ENCODE measurements around the gene MRLN. TPM values are rescaled to one million over a fixed set of nuclear protein-coding genes. Genes with fewer than 3 reads are reported as not detected.

Gene MRLN
- total and polyA plus RNA-seq, 10 of the 15 experiments (the other 5 are each of a cell fraction or from before 2014, with no cell fraction given): 0.19 TPM; not detected in 9

- no peak for TF ChIP-seq CREM (IDR thresholded peaks at IDR 0.05; ENCODE audit: low read depth)
- no peak for TF ChIP-seq FOS (IDR thresholded peaks at IDR 0.05; ENCODE audit: borderline replicate concordance, extremely low read depth, insufficient read length)
- no peak for DNase-seq (ENCODE audit: low read depth, low spot score)
- Histone ChIP-seq H3K36me3 (ENCODE audit: control insufficient read depth in 2 of 2, insufficient read depth in 2 of 2, low read length in 1 of 2) (no peaks in the 10 kb centered on the region), H3K4me2 (ENCODE audit: control insufficient read depth, insufficient read depth) (no peak overlapping the region), H2AFZ (ENCODE audit: control insufficient read depth, low read depth, low read length) (no peak overlapping the region), H3K79me2 (ENCODE audit: control insufficient read depth, insufficient read depth, low read length) (no peaks in the 10 kb centered on the region), H4K20me1 (ENCODE audit: control insufficient read depth, insufficient read depth) (no peaks in the 10 kb centered on the region), H3K4me1 (ENCODE audit: control insufficient read depth, insufficient read depth, low read length) (no peaks in the 10 kb centered on the region), H3K4me3 (no peak overlapping the region), H3K27ac (ENCODE audit: control insufficient read depth, insufficient read depth) (no peak overlapping the region), H3K27me3 (replicated peaks in 1 of 2; ENCODE audit: control insufficient read depth in 2 of 2, insufficient read depth in 2 of 2, low read length in 1 of 2) (0 out of 4 replicates have a peak, but pooled peaks cover 0 to 2% of the 10 kb centered on the region in 2 experiments), H3K9ac (ENCODE audit: control insufficient read depth, insufficient read depth, low read length) (no peak overlapping the region), H3K9me3 (replicated peaks; ENCODE audit: control insufficient read depth, insufficient read depth, low read length) (no peaks in the 10 kb centered on the region)
- WGBS (ENCODE audit: insufficient coverage, insufficient replicate concordance, low lambda C conversion rate, missing lambda C conversion rate): 0% methylated on average over 2 of the region's 2 CpGs
- ChIA-PET CTCF (no interaction called here), RAD21 (ENCODE audit: unreplicated experiment) (no interaction called here), POLR2A (no interaction called here), SMC1A (ENCODE audit: uncharacterized antibody, unreplicated experiment) (no interaction called here)
- FAIRE-seq: no peak
- intact Hi-C loops (cut with micrococcal nuclease; ENCODE audit: unreplicated experiment) (no loop called here), in situ Hi-C loops (cut with MboI) (no loop called here)
- ATAC-seq: no peak
- no TSS peak for BruUV-seq (replicated peaks)
Observed at GRCh38 chr10:59752278-59752940, 846 bp downstream of the MRLN start.

GRCh38 chr10:59750155-59750945 lies 2.9 kb downstream of the MRLN start:
- ATAC-seq (no peak), DNase-seq (ENCODE audit: low read depth, low spot score) (no peak), FAIRE-seq (no peak)
- Histone ChIP-seq H3K4me1 (ENCODE audit: control insufficient read depth, insufficient read depth, low read length) (no peaks in the 10 kb centered on the region), H3K27me3 (replicated peaks in 1 of 2; ENCODE audit: control insufficient read depth in 2 of 2, insufficient read depth in 2 of 2, low read length in 1 of 2) (0 out of 4 replicates have a peak, but pooled peaks cover 0 to 2% of the 10 kb centered on the region in 2 experiments), H3K79me2 (ENCODE audit: control insufficient read depth, insufficient read depth, low read length) (no peaks in the 10 kb centered on the region), H3K9ac (ENCODE audit: control insufficient read depth, insufficient read depth, low read length) (no peak overlapping the region), H3K27ac (ENCODE audit: control insufficient read depth, insufficient read depth) (no peak overlapping the region), H2AFZ (ENCODE audit: control insufficient read depth, low read depth, low read length) (no peak overlapping the region), H3K9me3 (replicated peaks; ENCODE audit: control insufficient read depth, insufficient read depth, low read length) (no peaks in the 10 kb centered on the region), H4K20me1 (ENCODE audit: control insufficient read depth, insufficient read depth) (no peaks in the 10 kb centered on the region), H3K4me2 (ENCODE audit: control insufficient read depth, insufficient read depth) (no peak overlapping the region), H3K36me3 (ENCODE audit: control insufficient read depth in 2 of 2, insufficient read depth in 2 of 2, low read length in 1 of 2) (no peaks in the 10 kb centered on the region), H3K4me3 (no peak overlapping the region)
- WGBS (ENCODE audit: insufficient coverage, insufficient replicate concordance, low lambda C conversion rate, missing lambda C conversion rate): 35% methylated on average over 12 of the region's 12 CpGs
- intact Hi-C loops (cut with micrococcal nuclease; ENCODE audit: unreplicated experiment) (no loop called here), in situ Hi-C loops (cut with MboI) (no loop called here)
- no TSS peak for BruUV-seq (replicated peaks)
- CTCF ChIA-PET: no interaction called here
- RAD21 ChIA-PET (ENCODE audit: unreplicated experiment): no interaction called here
- POLR2A ChIA-PET: no interaction called here
- no peak for TF ChIP-seq BCLAF1 (IDR thresholded peaks at IDR 0.05)
- TF ChIP-seq RAD21 (IDR thresholded peaks at IDR 0.05; ENCODE audit: insufficient read depth, low read depth, low read length): no peak
- no peak for TF ChIP-seq YY1 (IDR thresholded peaks at IDR 0.05; ENCODE audit: low read depth, low read length)
- no peak for TF ChIP-seq CBX5 (IDR thresholded peaks at IDR 0.05; ENCODE audit: low read depth)
- TF ChIP-seq PAX8 (IDR thresholded peaks at IDR 0.05): no peak
- no peak for TF ChIP-seq E2F4 (IDR thresholded peaks at IDR 0.05; ENCODE audit: low read depth, low read length)
- SMC1A ChIA-PET (ENCODE audit: uncharacterized antibody, unreplicated experiment): no interaction called here

Data from GM12878 (cell line).